ENCODE data around the gene FBXO22.

- TF ChIP-seq CTCF (IDR thresholded peaks at IDR 0.05) = no peak
- no peak for TF ChIP-seq POLR2A (IDR thresholded peaks at IDR 0.05)
Observed at GRCh38 chr15:75945953-75946352, 42.3 kb downstream of the FBXO22 start.
